ENCODE measurements around the gene ATP2B2. TPM values are rescaled to one million over a fixed set of nuclear protein-coding genes. Genes with fewer than 3 reads are reported as not detected.

ATP2B2 gene
- total and polyA plus RNA-seq, 2 donors, result 0.13 to 0.53 TPM

DNA sequence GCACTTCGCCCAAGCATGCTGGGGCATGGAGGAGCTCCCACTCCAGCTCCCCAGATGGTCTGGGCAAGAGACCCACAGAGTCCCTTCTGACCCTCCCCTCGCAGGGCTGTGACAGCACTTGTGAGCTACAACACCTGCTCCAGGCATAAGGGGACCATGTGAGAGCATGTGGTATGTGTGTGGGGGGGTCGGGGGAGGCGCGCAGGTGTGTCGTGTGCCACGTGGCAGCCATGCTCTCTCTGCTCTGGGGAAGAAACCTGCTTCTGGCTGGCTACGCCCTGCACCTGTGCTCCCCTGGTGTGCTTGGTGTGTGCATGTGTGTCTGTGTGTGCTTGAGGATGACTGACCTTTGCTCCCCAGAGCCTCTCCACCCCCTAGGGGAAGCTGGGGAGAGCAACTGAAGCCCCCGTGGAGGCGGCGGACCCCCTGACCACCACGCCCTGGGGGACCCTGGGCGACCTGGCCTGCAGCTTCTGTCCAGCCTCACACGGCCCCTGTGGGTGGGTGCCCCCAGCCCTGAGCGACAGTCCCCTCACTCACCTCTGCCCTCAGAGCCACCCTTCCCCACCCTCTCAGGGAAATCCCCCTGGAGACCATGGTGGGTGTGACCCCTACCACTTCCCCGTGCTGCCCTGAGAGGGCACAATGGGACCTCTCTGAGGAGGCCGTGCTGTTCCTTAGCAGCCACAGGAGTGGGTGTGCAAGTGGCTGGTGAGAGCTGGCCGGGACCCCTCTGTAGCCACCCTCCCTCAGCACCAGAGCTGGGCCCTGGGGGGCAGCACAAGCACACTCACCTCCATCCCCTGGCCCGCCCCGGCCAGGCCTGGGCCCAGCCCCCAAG lies 167.8 kb downstream of the ATP2B2 start:
- no peaks in the 10 kb centered on the region for H3K4me1 ChIP-seq (ENCODE audit: insufficient read depth)
- no peak overlapping the region for H3K4me3 ChIP-seq (ENCODE audit: low read depth, low read length)
- DNase-seq (ENCODE audit: extremely low spot score), result no peak
- H3K36me3 ChIP-seq (ENCODE audit: insufficient read depth), result no peaks in the 10 kb centered on the region
- no peak overlapping the region for H3K27ac ChIP-seq (ENCODE audit: low read depth)
- WGBS, result 77% methylated on average over 20 of the region's 20 CpGs

- no peak for DNase-seq (ENCODE audit: extremely low spot score)
- 88% methylated on average over 11 of the region's 11 CpGs for WGBS
- no peak overlapping the region for H3K4me3 ChIP-seq (ENCODE audit: low read depth, low read length)
- no peaks in the 10 kb centered on the region for H3K36me3 ChIP-seq (ENCODE audit: insufficient read depth)
- H3K27ac ChIP-seq (ENCODE audit: low read depth), result no peak overlapping the region
- H3K4me1 ChIP-seq (ENCODE audit: insufficient read depth), result no peaks in the 10 kb centered on the region
These were observed 168.6 kb downstream of the ATP2B2 start for GRCh38 chr3:10336761-10337160.

- no peak for DNase-seq (ENCODE audit: extremely low spot score)
- Histone ChIP-seq H3K4me1 (ENCODE audit: insufficient read depth) (no peaks in the 10 kb centered on the region), H3K36me3 (ENCODE audit: insufficient read depth) (no peaks in the 10 kb centered on the region), H3K4me3 (ENCODE audit: low read depth, low read length) (no peak overlapping the region), H3K27ac (ENCODE audit: low read depth) (no peak overlapping the region)
- WGBS, result 84% methylated on average over 29 of the region's 29 CpGs
These were observed 169.3 kb downstream of the ATP2B2 start for GRCh38 chr3:10335871-10336622.

- WGBS, result 71% methylated on average over 4 of the region's 4 CpGs
- Histone ChIP-seq H3K36me3 (ENCODE audit: insufficient read depth) (no peaks in the 10 kb centered on the region), H3K4me1 (ENCODE audit: insufficient read depth) (no peaks in the 10 kb centered on the region), H3K4me3 (ENCODE audit: low read depth, low read length) (no peak overlapping the region), H3K27ac (ENCODE audit: low read depth) (no peak overlapping the region)
- DNase-seq (ENCODE audit: extremely low spot score), result no peak
These were observed 170.1 kb downstream of the ATP2B2 start for GRCh38 chr3:10335190-10335738.

- 66% methylated on average over 12 of the region's 12 CpGs for WGBS
- no peaks in the 10 kb centered on the region for H3K36me3 ChIP-seq (ENCODE audit: insufficient read depth)
- no peaks in the 10 kb centered on the region for H3K4me1 ChIP-seq (ENCODE audit: insufficient read depth)
- no peak overlapping the region for H3K4me3 ChIP-seq (ENCODE audit: low read depth, low read length)
- no peak for DNase-seq (ENCODE audit: extremely low spot score)
- H3K27ac ChIP-seq (ENCODE audit: low read depth), result no peak overlapping the region
These were observed 170.9 kb downstream of the ATP2B2 start for GRCh38 chr3:10334459-10334858.

- H3K4me1 ChIP-seq (ENCODE audit: insufficient read depth), result no peaks in the 10 kb centered on the region
- 81% methylated on average over 11 of the region's 11 CpGs for WGBS
- H3K27ac ChIP-seq (ENCODE audit: low read depth), result no peak overlapping the region
- DNase-seq (ENCODE audit: extremely low spot score), result no peak
- no peaks in the 10 kb centered on the region for H3K36me3 ChIP-seq (ENCODE audit: insufficient read depth)
- H3K4me3 ChIP-seq (ENCODE audit: low read depth, low read length), result no peak overlapping the region
These were observed 171.3 kb downstream of the ATP2B2 start for GRCh38 chr3:10334042-10334441.

- Histone ChIP-seq H3K4me1 (ENCODE audit: insufficient read depth) (no peaks in the 10 kb centered on the region), H3K27ac (ENCODE audit: low read depth) (no peak overlapping the region), H3K4me3 (ENCODE audit: low read depth, low read length) (no peak overlapping the region), H3K36me3 (ENCODE audit: insufficient read depth) (no peaks in the 10 kb centered on the region)
- whole genome bisulfite sequencing, result 72% methylated on average over 2 of the region's 2 CpGs
- DNase-seq (ENCODE audit: extremely low spot score), result no peak
These were observed 172.1 kb downstream of the ATP2B2 start for GRCh38 chr3:10333349-10333650.

DNA sequence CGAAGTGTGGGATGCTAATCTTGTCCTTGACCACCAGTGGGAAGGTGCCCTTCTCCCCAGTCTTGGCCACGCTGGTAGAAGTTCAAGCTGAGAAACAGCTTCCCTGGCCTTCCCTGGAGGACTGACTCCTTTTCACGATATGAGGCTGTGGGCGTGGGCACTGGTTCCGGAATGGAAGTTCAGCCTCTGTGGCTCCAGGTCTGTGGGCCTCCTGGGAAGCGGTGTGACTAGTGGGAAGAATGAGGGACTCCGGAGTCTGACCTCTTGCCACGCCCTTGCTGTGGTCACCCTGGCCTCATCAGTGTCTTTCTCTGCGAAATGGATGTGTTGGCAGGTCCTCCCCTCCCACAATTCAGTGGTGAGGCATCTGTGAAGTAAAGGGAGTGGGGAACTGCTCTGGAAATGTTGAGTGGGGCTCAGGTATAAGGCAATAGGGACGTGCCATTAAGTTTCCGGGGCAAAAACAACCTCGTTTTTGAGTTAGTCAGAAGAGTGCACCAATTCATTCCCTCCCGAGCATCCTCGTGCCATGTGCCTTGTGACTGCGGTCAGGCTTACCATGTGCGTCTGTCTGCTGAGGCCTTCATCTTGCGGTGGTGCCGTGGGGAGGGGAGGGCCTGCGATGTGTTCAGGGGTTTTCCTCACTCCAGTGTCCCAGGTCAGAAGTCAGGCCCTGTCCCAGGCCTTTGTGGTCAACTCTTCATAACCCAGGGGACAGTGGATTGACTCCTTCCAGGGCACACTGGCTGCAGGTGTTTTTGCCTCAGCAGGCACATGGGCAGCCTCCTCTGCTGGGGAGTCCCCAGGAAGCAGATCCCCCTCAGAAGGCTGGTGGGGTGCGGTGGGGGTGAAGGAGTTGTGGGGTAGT lies 172.7 kb downstream of the ATP2B2 start:
- H3K27ac ChIP-seq (ENCODE audit: low read depth), result no peak overlapping the region
- no peaks in the 10 kb centered on the region for H3K36me3 ChIP-seq (ENCODE audit: insufficient read depth)
- WGBS, result 88% methylated on average over 20 of the region's 20 CpGs
- DNase-seq (ENCODE audit: extremely low spot score), result no peak
- H3K4me1 ChIP-seq (ENCODE audit: insufficient read depth), result no peaks in the 10 kb centered on the region
- no peak overlapping the region for H3K4me3 ChIP-seq (ENCODE audit: low read depth, low read length)

DNA sequence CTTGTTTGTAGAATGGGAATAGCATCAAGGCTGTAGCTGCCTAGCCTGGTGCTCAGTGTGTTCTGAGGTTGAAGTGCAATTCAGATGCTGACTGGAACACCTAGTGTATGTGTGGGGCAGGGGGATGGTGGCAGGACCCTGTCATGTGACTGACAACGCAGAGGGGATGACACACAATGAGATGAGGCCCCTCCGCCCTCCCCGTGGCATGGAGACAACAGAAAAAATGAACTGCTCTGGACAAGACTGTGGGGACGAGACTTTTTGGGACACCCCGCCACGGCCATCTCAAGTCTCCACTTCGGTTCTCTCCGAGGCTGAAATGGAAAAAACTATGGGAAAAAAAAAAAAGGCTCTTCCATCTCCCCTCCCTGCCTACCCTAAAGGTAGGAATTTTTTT lies 174.1 kb downstream of the ATP2B2 start:
- DNase-seq (ENCODE audit: extremely low spot score), result no peak

GRCh38 chr3:10330319-10330718 lies 175.1 kb downstream of the ATP2B2 start:
- H3K4me1 ChIP-seq (ENCODE audit: insufficient read depth), result no peaks in the 10 kb centered on the region
- no peak overlapping the region for H3K27ac ChIP-seq (ENCODE audit: low read depth)
- DNase-seq (ENCODE audit: extremely low spot score), result no peak
- 74% methylated on average over 12 of the region's 12 CpGs for WGBS
- no peak overlapping the region for H3K4me3 ChIP-seq (ENCODE audit: low read depth, low read length)
- no peaks in the 10 kb centered on the region for H3K36me3 ChIP-seq (ENCODE audit: insufficient read depth)

More for the DNA sequence above, 174.1 kb downstream of the ATP2B2 start:
- no peaks in the 10 kb centered on the region for H3K4me1 ChIP-seq (ENCODE audit: insufficient read depth)
- H3K27ac ChIP-seq (ENCODE audit: low read depth), result no peak overlapping the region
- 80% methylated on average over 8 of the region's 8 CpGs for WGBS
- no peaks in the 10 kb centered on the region for H3K36me3 ChIP-seq (ENCODE audit: insufficient read depth)
- H3K4me3 ChIP-seq (ENCODE audit: low read depth, low read length), result no peak overlapping the region

GRCh38 chr3:10329495-10330015 lies 175.8 kb downstream of the ATP2B2 start:
- Histone ChIP-seq H3K4me3 (ENCODE audit: low read depth, low read length) (no peak overlapping the region), H3K27ac (ENCODE audit: low read depth) (no peak overlapping the region), H3K4me1 (ENCODE audit: insufficient read depth) (no peaks in the 10 kb centered on the region), H3K36me3 (ENCODE audit: insufficient read depth) (no peaks in the 10 kb centered on the region)
- DNase-seq (ENCODE audit: extremely low spot score), result no peak
- WGBS, result 74% methylated on average over 14 of the region's 14 CpGs

DNA sequence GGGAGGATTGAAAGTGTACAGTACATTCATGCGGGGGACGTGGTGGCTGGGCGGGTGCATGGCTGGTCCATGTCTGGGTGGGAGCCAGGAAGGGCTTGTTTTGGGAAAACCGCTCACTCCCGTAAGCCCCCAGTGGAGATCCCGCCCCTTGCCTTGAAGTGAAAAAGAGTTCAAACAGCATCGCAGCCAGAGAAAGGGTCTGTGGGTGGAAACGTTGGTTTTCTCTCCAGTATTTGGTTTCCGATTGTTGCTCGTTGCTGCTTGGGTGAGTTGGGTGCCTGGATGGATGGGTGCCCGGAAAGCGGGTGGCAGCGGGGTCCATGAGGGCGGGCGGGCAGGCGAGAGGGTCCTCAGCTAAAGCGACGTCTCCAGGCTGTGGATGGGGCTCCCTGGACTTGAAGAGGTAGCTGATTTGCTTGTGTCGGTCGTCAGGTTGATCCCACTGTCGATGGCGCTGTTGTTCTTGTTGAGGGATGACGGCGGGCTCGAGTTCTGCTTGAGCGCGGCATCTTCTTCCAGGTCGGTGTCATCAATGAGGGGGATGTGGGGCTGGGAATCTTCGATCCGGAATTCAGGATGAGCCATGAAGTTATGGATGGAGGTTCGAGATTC lies 176.8 kb downstream of the ATP2B2 start:
- H3K4me1 ChIP-seq (ENCODE audit: insufficient read depth), result no peaks in the 10 kb centered on the region
- no peak overlapping the region for H3K4me3 ChIP-seq (ENCODE audit: low read depth, low read length)
- 42% methylated on average over 31 of the region's 31 CpGs for WGBS
- H3K27ac ChIP-seq (ENCODE audit: low read depth), result no peak overlapping the region
- no peak for DNase-seq (ENCODE audit: extremely low spot score)
- no peaks in the 10 kb centered on the region for H3K36me3 ChIP-seq (ENCODE audit: insufficient read depth)

DNA sequence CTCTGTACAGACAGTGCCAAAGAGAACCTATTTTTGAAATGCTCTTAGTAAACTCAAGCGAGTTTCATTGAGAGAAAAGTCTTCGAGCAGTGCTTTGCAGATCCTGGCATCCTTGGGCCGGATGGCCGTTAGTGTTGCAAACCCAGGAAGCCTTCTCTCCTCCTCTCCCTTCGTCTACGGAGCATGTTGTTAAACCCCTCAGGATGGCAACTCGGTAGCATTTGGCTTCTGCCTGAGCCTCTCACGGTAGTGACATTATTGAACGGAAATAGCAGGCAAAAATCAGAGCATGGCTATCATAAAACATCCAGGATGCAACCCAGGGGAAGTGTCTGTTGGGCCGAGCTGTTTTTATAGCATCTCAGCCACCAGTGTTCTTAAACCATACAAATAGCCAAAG lies 177.8 kb downstream of the ATP2B2 start:
- Histone ChIP-seq H3K4me1 (ENCODE audit: insufficient read depth) (no peaks in the 10 kb centered on the region), H3K36me3 (ENCODE audit: insufficient read depth) (no peaks in the 10 kb centered on the region), H3K27ac (ENCODE audit: low read depth) (no peak overlapping the region), H3K4me3 (ENCODE audit: low read depth, low read length) (no peak overlapping the region)
- no peak for DNase-seq (ENCODE audit: extremely low spot score)
- WGBS, result 44% methylated on average over 10 of the region's 10 CpGs
